Activated naive CD4-positive, alpha-beta T cell treated with anti-CD3 and anti-CD28 coated beads, Interleukin-2, amount 50 U/mL, for 24 hours (primary cell): ENCODE results near the gene CASP1.
A peak's percentile ranks its signal among the peaks of the same experiment; 100 is the strongest.
"Not testable (repeated sequence)": the region's sequence is repeated elsewhere in the genome, so short reads cannot be mapped to it uniquely, and the experiment has no call there.

ENCODE experiments used
- H3K27ac Mint-ChIP-seq: one replicate; pipeline ENCODE4 v1.8.0; 2021; ENCODE audit warnings: mild to moderate bottlenecking, mixed read lengths
- H3K27me3 Mint-ChIP-seq: one replicate; pipeline ENCODE4 v1.8.0; 2021; ENCODE audit warnings: mixed read lengths
- H3K36me3 Mint-ChIP-seq: one replicate; pipeline ENCODE4 v1.8.0; 2021; ENCODE audit warnings: mixed read lengths
- H3K4me1 Mint-ChIP-seq: one replicate; pipeline ENCODE4 v1.8.0; 2021; ENCODE audit warnings: mixed read lengths
- H3K4me3 Mint-ChIP-seq: one replicate; pipeline ENCODE4 v1.8.0; 2021; ENCODE audit warnings: mild to moderate bottlenecking, mixed read lengths
- H3K9me3 Mint-ChIP-seq: one replicate; pipeline ENCODE4 v1.8.0; 2021; ENCODE audit warnings: mixed read lengths

Gene CASP1

GRCh38 chr11:105034813-105035620 is at the start of gene CASP1:
Gene CASP1, minus strand, starts transcription at chr11:105035144. Its CDS starts 31 bp downstream, at chr11:105035113.
- H3K4me3 Mint-ChIP-seq = peak within 1 kb of the TSS; percentile 97
- H3K36me3 Mint-ChIP-seq = peaks cover 21% of the 10 kb centered on the region
- H3K27me3 Mint-ChIP-seq = no peaks in the 10 kb centered on the region
- peaks cover 68% of the 10 kb centered on the region for H3K4me1 Mint-ChIP-seq
- H3K9me3 Mint-ChIP-seq = peaks cover 4% of the 10 kb centered on the region
- H3K27ac Mint-ChIP-seq = peak within 1 kb of the TSS; percentile 97

GRCh38 chr11:105081412-105082150 is 46.6 kb upstream of the CASP1 start:
- H3K27ac Mint-ChIP-seq = no peak overlapping the region
- no peaks in the 10 kb centered on the region for H3K9me3 Mint-ChIP-seq
- H3K27me3 Mint-ChIP-seq = peaks cover 6% of the 10 kb centered on the region
- no peak overlapping the region for H3K4me3 Mint-ChIP-seq
- H3K36me3 Mint-ChIP-seq = no peaks in the 10 kb centered on the region
- peaks cover 21% of the 10 kb centered on the region for H3K4me1 Mint-ChIP-seq

- H3K36me3 Mint-ChIP-seq, H3K27ac Mint-ChIP-seq, H3K4me3 Mint-ChIP-seq, H3K27me3 Mint-ChIP-seq, H3K9me3 Mint-ChIP-seq: not testable (repeated sequence)
- peaks cover 21% of the 10 kb centered on the region for H3K4me1 Mint-ChIP-seq
Observed at GRCh38 chr11:105080171-105080906, 45.4 kb upstream of the CASP1 start.

- Mint-ChIP-seq H3K27me3 (peaks cover 6% of the 10 kb centered on the region), H3K4me1 (peaks cover 21% of the 10 kb centered on the region), H3K4me3 (no peak overlapping the region), H3K27ac (no peak overlapping the region), H3K36me3 (no peaks in the 10 kb centered on the region), H3K9me3 (no peaks in the 10 kb centered on the region)
Observed at GRCh38 chr11:105078283-105078682, 43.3 kb upstream of the CASP1 start.

- H3K4me1 Mint-ChIP-seq = peaks cover 21% of the 10 kb centered on the region
- H3K27ac Mint-ChIP-seq, H3K4me3 Mint-ChIP-seq, H3K36me3 Mint-ChIP-seq, H3K9me3 Mint-ChIP-seq, H3K27me3 Mint-ChIP-seq: not testable (repeated sequence)
Observed at GRCh38 chr11:105077141-105077790, 42.3 kb upstream of the CASP1 start.

GRCh38 chr11:105074166-105074530 is 39.2 kb upstream of the CASP1 start:
- H3K27ac Mint-ChIP-seq = no peak overlapping the region
- H3K27me3 Mint-ChIP-seq = peaks cover 4% of the 10 kb centered on the region

GRCh38 chr11:105073456-105074165 is 38.7 kb upstream of the CASP1 start:
- Mint-ChIP-seq H3K4me3 (no peak overlapping the region), H3K9me3 (no peaks in the 10 kb centered on the region), H3K4me1 (peaks cover 32% of the 10 kb centered on the region), H3K27me3 (peaks cover 4% of the 10 kb centered on the region), H3K36me3 (no peaks in the 10 kb centered on the region), H3K27ac (no peak overlapping the region)

More at GRCh38 chr11:105074166-105074530, 39.2 kb upstream of the CASP1 start:
- Mint-ChIP-seq H3K4me1 (peaks cover 27% of the 10 kb centered on the region), H3K9me3 (no peaks in the 10 kb centered on the region), H3K4me3 (no peak overlapping the region), H3K36me3 (no peaks in the 10 kb centered on the region)

GRCh38 chr11:105072080-105072479 is 37.1 kb upstream of the CASP1 start:
- not testable (repeated sequence) for H3K9me3 Mint-ChIP-seq, H3K27me3 Mint-ChIP-seq, H3K36me3 Mint-ChIP-seq, H3K4me3 Mint-ChIP-seq, H3K27ac Mint-ChIP-seq
- peaks cover 36% of the 10 kb centered on the region for H3K4me1 Mint-ChIP-seq

GRCh38 chr11:105071089-105071732 is 36.3 kb upstream of the CASP1 start:
- Mint-ChIP-seq H3K4me1 (peaks cover 43% of the 10 kb centered on the region), H3K27ac (peak overlapping the region; percentile 84), H3K27me3 (no peaks in the 10 kb centered on the region), H3K4me3 (peak overlapping the region; percentile 86), H3K36me3 (peaks cover 5% of the 10 kb centered on the region), H3K9me3 (no peaks in the 10 kb centered on the region)

GRCh38 chr11:105070306-105070705 is 35.4 kb upstream of the CASP1 start:
- Mint-ChIP-seq H3K4me3 (peak overlapping the region; percentile 86), H3K36me3 (peaks cover 9% of the 10 kb centered on the region), H3K27me3 (no peaks in the 10 kb centered on the region), H3K9me3 (no peaks in the 10 kb centered on the region), H3K27ac (peak overlapping the region; percentile 84), H3K4me1 (peaks cover 52% of the 10 kb centered on the region)

GRCh38 chr11:105069749-105070148 is 34.8 kb upstream of the CASP1 start:
- not testable (repeated sequence) for H3K9me3 Mint-ChIP-seq, H3K27me3 Mint-ChIP-seq, H3K27ac Mint-ChIP-seq
- Mint-ChIP-seq H3K4me3 (peak overlapping the region; percentile 86), H3K36me3 (peaks cover 13% of the 10 kb centered on the region), H3K4me1 (peaks cover 56% of the 10 kb centered on the region)

GRCh38 chr11:105063245-105063941 is 28.4 kb upstream of the CASP1 start:
- H3K4me3 Mint-ChIP-seq, H3K27ac Mint-ChIP-seq, H3K9me3 Mint-ChIP-seq, H3K27me3 Mint-ChIP-seq: not testable (repeated sequence)
- peaks cover 28% of the 10 kb centered on the region for H3K36me3 Mint-ChIP-seq
- peaks cover 28% of the 10 kb centered on the region for H3K4me1 Mint-ChIP-seq

- Mint-ChIP-seq H3K27ac (no peak overlapping the region), H3K36me3 (peaks cover 8% of the 10 kb centered on the region), H3K4me1 (no peaks in the 10 kb centered on the region), H3K4me3 (no peak overlapping the region), H3K27me3 (peaks cover 2% of the 10 kb centered on the region), H3K9me3 (no peaks in the 10 kb centered on the region)
Observed at GRCh38 chr11:105057432-105057831, 22.5 kb upstream of the CASP1 start.

- Mint-ChIP-seq H3K4me3 (no peak overlapping the region), H3K27ac (no peak overlapping the region), H3K4me1 (no peaks in the 10 kb centered on the region), H3K36me3 (peaks cover 6% of the 10 kb centered on the region), H3K9me3 (no peaks in the 10 kb centered on the region), H3K27me3 (peaks cover 2% of the 10 kb centered on the region)
Observed at GRCh38 chr11:105056446-105056845, 21.5 kb upstream of the CASP1 start.
